GM21825 (cell line): ENCODE measurements around the gene BICD2.
"Not testable (repeated sequence)": the region's sequence is repeated elsewhere in the genome, so short reads cannot be mapped to it uniquely, and the experiment has no call there.

Source experiments
- ATAC-seq: cut with Tn5 transposase; IDR thresholded peaks from one replicate; pipeline ENCODE4 v1.9.1; 2021; ENCODE audit warnings: mild to moderate bottlenecking, moderate library complexity; ENCODE audit not compliant: unreplicated experiment

BICD2 gene

DNA sequence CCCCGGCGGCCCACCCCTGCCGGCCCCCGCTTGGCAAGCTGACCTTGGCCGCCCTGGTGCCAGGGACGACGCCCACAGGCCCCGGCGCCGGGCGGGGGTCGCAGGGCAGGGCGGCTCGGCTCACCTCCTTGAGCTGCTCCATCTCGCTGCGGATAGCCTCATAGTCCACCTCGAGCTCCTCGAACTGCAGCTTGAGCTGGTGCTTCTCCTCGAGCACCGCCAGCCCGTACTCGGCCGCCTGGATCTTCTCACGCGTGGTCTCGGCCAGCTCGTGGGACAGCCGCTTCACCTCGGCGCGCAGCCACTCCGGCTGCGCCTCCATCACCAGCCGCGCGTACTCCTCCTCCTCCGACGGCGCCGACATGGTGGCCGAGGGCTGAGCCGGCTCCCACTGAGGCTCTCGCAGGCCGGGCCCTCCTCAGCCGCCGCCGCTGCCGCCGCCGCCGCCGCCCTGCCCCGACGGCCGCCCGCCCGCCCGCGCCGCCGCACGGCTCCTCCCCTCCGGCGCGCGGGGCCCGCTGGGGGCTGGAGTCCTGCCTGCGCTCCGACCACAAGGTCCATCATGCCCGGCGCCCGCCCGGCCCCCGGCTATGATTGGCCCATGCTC lies at the start of gene BICD2:
Gene BICD2 (minus strand): TSS at position 453 of the 607 bp plus-strand sequence. CDS start 89 bp downstream, at position 364.
- ATAC-seq, result no peak

DNA sequence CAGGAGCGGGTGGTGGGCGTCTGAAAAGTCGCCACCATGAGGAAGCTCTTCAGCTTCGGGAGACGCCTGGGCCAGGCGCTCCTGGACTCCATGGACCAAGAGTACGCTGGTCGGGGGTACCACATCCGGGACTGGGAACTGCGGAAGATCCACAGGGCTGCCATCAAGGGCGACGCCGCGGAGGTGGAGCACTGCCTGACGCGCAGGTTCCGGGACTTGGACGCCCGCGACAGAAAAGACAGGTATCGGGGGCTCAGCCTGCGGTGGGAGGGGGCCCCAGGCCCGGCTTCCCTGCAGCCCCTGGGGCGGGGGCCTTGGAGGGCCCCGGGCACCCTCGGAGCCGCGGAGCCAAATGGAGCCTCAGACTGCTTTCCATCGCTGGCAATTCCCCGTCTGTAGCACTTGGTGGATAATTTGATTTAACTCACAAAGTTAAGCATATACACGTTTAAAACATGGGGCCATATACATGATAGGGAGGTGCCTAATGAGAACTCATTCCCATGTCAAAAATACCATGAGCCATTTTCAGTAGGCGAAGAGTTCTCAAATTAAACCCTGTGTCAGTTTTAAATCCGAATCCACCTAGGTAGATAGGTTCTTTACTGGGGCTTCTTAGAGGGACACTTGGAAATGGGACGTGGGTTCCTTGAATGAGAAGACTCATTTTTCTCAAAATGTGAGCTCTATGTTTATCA lies 45.1 kb upstream of the BICD2 start:
- ATAC-seq, result not testable (repeated sequence)

DNA sequence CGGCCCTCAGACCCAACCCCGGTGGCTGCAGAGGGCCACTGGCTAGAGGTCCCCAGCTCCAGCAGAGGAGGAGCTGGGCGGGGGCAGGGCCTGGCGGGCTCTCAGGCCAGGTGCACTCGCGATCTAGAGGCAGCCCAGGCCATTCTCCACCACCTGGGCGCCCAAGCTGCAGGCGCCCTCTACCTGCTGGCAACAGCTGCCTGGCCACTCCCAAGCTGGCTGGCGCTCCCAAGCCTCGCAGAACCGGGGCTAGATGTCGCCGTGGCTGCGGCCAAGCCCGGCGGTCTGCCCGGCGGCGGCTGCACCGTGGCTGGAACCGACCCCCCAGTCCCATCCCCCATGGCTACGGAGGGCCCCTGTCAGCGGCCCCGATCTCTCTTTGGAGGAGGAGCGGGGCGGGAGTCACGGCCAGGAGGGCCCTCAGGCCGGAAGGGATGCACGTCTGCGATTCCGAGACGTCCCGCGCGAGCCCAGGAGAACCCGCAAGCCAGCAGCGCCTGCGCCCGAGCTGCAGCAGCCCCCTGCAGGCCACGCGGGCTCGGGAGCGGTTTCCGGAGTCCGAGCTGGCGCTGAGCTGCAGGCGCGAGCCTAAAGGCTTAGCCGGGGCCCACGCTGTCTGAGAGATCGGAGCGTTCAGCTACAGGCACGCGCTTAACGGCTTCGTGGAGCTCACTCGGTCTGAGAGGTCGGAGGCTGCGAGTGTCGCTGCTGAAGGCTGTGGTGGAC lies 44.3 kb upstream of the BICD2 start:
- ATAC-seq, result no peak

DNA sequence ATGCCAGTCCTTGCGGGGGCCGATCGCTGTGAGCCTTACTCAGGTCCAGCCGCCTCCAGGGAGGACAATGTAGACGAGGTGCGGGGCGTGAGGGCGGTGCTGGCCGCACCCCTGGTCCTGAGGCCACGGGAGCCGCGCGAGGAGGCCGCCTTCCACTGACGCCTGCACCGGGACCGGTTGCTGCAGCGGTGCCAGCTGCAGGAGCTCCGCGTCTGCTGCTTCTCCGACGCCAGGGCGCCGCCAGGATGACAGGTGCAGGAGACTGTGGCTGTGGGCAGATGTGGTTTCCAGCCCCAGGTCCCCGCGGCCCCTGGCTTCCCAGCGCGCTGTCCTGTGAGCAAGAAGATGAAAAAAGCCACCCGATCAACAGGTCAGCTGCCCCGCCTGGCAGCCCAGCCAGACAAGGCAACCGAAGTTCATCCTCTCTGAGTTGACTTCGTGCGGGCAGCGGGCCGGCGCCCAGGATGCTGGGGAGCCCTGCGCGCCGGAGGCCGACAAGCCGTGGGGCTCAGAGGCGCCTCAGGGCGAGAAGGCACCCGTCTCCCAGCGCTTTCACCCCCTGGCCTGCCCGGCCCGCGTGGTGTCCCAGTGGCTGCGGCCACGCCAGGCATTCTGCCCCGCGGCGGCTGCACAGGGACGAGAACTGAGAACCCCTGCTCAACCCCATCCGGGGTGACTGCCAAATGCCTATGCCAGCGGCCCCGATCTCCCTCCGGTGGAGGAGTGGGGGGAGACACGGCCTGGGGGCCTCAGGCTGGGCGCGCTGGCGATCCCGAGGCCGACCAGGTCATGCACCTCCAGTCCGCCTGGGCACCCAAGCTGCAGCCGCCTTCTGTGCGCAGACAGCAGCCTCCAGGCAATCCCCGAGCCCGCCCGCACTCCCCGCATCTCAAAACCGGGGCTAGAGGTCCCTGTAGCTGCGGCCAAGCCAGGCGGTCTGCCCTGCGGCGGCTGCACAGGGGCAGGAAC lies 43.4 kb upstream of the BICD2 start:
- no peak for ATAC-seq

DNA sequence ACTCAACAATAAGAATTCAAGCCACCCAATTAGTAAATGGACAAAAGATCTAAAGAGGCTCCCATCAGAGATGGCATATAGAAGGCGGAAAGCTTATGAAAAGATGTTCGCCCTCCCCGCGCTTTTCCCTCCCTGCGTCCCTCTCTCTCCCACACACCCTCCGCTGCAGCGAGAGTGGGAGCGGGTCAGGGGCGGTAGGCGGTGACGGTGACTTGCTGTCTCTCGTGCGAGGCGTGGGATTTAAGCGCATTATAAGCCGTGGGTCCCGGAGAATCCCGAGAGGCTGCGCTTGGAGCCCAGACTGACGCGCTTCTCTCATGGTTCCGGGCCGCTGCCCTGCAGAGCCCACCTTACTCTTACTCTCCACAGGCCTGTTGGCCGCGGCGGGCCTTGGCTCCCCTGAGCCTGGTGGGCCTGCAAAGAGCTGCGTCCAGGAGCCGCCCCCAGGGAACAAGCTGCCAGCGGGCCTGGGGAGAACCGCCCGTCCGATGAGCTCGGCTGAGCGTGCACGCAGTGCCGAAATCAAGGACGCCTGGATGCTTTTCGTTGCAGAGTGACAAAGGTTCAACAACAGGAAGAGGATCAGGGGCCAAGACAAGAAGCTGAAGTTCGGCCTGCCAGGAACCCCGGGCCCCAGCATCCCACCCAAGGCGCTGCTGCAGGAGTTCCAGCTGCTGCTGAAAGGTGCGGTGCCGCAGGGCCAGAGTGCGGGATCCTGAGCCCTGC lies 42.6 kb upstream of the BICD2 start:
- no peak for ATAC-seq

DNA sequence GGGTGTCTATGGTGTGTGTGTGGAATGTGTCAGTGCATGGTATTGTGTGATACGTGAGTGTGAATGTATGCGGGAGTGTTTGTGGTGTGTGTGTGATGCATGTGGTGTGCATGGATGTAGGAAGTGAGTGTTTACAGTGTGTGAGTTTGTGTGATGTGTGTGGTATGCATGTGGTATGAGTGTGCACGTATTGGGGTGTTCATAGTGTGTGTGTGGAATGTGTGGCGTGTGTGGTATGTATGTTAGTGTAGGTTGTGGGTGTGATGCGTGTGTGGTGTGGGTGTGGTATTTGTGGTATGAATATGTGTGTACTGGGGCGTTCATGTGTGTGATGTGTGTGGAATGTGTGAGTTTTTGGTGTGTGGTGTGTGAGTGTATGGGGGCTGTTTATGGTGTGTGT lies 40.1 kb upstream of the BICD2 start:
- no peak for ATAC-seq

DNA sequence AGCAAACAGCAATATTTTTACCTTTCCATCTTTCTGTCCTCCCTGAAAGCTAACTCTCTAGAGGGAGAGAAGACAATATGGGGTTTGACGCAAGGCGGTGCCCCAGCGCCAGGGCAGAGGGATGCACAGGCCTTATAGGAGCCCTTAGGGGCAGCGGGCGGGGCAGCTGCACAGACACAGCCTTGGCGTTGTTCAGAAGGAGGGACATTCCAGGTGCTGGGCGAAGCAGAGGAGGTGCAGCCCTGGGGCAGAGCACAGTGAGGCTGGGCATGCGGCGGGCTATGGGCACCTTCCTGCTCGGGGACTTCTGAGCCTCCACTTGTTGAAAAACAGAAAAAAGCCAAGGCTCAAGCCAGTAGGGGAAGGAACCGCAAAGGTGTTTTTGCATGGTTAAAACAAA lies 33.7 kb upstream of the BICD2 start:
- ATAC-seq, result no peak

DNA sequence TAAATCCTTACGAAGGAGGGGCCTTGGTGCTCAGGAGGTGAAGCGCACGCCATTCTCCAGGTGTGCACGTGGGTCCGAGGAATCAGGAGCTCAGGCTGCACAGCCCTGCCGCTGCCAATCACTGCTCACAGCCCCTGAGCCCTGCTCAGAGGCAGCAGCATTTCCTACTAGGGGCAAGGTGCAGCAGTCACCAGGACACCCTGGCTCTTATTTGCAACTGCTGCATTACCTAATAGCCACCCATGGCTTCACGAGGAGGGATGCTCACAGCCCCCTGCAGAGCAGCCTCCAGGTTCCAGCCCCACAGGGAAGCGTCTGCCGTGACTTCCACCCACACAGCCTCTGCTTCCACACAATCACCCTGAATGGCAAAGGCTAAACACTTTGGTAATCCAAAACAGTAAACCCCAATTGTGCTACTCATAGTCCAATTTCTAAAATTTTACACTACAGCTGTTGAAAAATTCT lies 31.7 kb upstream of the BICD2 start:
- not testable (repeated sequence) for ATAC-seq

DNA sequence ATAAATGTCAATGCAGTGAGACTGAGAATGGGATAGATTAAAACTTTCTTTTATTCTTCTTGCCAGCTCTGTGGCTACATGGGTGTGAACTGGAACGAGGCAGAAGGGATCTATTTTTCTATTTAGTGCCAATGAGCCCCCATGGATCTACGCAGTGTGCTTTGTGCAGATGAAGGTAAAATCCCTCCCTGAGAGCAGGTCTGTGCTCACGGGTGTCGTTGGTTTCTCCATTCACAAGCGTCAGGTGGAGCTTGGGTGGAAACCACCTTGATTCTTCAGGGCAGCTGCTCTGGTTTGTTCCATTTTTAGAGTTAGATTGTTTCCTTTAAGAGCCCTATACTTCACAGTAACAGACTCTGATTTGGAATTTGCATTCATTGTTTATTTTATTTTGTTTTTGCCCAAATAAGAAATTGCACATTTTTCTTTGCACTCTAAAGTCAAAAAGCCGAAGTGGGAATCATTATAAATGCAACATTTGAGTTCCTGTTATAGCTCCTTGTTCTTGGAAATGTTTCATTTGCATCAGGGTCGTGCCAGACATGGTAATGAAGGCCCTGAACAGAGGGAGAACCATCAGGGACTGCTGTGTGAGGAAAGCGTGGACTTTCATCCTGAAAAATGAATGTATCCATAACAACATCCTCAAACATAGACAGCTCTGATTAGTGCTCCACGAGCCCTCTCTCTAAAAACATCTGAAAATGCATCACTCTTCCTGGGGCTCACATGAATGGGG lies 31.1 kb upstream of the BICD2 start:
- no peak for ATAC-seq

DNA sequence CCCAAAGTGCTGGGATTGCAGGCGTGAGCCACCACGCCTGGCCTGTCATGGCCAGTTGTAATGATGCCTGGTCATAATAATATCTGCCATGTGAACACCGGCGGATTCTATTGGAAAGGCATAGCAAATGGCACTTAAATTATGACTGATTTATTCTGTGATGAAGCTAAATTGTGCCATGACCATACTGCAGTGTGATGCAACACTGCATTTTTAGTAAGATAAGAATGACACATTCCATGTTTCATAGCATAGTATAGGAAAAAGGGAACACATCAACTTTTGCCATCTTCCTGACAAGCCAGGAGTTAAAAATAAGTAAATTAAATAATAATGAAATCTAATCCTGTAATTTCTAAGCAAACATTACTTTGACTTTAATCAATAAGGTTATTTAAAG lies 30.4 kb upstream of the BICD2 start:
- no peak for ATAC-seq

DNA sequence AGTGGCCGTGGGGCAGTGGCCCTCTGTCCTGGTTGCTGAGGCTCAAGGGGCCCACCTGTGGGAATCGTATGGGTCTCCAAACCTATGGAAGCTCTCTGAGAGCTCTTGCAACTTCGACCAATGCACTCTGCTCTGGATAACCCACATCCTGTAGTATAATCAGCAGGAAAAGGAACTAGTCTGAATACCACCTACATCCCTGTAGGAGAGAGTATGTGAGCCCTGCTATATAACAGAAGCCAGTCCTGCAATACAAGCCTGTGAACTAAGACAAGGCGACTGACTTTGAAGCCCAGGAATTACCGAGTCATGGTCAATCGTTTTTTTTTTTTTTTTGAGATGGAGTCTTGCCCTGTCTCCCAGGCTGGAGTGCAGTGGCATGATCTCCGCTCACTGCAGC lies 29.8 kb upstream of the BICD2 start:
- ATAC-seq, result no peak

DNA sequence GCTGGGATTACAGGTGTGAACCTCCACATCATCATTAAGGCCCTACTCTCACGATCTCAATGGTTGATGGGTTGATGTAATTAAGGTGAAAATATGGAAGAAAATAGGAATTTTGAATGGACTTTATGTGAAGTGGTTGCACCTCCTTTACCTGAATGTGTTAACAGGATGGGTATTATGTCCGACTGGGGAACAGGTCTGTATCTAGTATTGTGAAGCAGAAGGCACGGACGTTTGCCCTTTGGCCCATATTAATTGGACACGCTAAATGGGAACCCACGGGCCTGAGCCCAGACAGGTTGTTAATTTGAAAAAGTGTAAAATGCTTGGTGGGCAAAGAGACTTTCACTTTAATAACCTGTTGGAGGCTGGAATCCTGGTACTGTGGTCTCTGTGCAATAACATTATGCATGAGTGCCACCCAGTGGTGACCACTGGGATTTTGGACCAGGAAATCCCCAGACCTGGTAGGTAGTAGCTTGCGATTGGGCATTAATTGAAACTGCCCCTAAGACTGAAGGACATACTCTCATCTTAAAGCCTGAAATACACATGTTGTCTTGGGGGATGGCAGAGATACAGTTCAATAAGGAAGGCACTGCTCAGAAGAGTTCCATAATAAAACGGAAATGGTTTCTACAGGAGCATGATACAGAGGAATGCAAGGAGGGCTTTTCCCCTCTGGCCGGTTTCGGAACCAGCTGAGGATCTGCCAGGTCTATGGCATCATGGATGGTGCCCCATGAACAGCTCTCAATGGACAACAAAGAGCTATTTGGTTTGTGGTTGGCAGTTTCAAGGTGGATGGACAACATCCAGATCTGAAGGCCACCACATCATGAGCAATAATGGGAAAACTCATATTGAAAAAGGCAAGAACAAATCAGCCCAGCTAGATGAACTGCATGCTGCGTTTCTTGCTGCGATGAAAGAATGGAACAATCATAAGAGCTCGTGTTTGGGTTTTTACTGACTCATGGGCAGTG lies 26.2 kb upstream of the BICD2 start:
- peak; percentile 81 for ATAC-seq

DNA sequence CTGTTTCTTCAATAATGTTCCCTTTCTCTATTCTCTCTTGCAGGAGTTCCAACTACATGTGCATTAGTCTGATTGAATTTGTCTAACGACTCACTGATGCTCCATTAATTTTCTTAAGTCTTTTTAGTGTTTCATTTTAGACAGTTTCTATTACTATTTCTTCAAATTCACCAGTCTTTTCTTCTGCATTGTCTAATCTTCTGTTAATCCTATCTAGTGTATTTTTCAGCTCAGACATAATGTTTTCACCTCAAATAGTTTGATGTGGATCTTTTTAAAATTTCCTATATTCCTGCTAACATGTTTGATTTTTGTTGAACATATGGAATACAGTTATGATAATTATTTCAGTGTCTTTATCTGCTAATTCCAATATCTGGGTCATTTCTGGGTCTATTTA lies 21.7 kb upstream of the BICD2 start:
- ATAC-seq, result no peak

DNA sequence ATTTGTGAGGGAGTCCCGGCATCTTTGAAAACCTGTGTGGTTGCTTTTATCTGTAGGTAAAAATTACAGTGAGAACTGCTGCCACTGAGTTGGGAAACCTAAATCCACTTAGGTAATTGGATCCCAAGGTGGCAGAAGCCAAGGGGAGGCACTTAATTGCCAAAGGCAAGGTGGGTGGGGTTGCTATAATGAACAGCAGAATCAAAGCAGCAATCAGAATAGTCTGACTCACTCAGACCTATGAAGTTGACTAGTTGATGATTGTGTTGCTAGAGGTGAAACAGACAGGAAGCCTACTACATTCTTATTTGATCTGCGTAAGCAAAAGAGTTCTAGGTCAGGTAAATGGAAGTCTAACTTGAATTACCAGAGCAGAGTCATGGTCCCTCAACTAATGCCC lies 17.3 kb upstream of the BICD2 start:
- ATAC-seq, result no peak

DNA sequence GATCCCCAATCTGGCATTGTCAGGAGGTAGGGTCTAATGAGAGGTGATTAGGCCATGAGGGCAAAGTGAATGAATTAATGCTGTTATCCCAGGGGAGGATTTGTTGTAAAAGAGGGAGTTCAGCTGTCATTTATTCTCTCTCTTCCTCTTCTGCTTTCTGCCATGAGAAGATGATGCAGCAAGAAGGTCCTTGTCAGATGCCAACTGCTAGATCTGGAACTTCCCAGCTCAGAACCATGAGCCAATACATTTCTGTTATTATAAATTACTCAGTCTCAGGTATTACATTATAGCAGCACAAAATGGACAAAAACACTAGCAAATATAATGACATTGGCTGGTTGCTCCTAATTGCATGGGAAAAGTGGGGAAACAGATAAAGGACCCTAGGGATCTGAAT lies 15.6 kb upstream of the BICD2 start:
- ATAC-seq, result no peak

DNA sequence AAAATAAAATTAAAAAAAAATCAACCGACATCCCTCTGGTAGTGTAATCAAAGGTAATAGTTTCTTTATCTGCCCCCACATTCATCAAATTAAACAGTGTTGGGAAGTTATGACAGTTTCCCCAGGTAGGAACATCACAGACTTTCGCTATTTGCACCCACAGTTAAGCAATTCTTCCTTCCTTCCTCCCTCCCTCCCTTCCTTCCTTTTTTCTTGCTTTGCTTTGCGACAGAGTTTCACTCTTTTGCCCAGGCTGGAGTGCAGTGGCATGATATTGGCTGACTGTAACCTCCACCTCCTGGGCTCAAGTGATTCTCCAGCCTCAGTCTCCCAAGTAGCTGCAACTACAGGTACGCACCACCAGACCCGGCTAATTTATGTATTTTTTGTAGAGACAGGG lies 10.8 kb upstream of the BICD2 start:
- no peak for ATAC-seq

DNA sequence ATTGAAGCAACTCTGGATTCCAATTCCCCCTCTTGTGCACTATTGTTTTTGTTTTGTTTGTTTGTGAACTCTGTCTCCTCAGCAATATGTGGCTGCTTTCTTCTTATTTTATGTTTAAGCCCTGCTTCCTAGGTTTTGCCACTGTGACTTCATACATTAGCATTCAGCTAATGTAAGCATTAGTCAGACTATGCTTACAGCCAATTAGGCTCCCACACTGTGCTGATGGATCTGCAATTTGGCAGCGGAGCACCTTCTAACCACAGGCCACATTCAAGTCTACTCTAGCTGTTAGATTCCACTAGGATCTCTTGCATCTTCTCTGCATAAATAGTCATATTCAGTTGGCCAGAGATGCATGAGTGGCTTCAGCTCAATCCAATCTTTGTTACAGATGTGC lies 9.6 kb upstream of the BICD2 start:
- ATAC-seq, result no peak

DNA sequence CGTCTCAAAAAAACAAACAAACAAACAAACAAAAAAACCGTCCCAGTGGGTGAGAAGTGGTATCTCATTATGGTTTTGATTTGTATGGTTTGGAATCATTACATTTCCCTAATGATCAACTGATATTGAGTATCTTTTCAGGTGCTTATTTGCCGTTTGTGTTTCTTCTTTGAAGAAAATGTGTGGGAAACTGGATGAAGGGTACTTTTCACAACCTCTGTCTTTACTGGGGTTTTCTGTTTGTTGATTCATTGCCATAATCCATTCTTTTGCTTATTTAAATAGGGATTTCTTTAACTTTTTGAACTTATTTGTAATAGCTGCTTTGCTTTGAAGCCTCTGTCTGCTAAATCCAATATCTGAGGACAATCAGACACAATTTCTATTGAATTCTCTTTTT lies 9.2 kb upstream of the BICD2 start:
- ATAC-seq, result no peak
